Lung (tissue), 12 donors: Measurements from ENCODE around the gene MAGEF1. TPM values are rescaled to one million over a fixed set of nuclear protein-coding genes. Genes with fewer than 3 reads are reported as not detected.

Source experiments
- ATAC-seq: fragments of 200-7000 bp; cut with Tn5 transposase; one replicate; pipeline ENCODE4 v1.9.1; 2020; ENCODE audit warnings: moderate number of reproducible peaks; ENCODE audit not compliant: insufficient read depth, low FRiP score
- DNase-seq, 3 donors: peaks; one replicate each; pipeline ENCODE4 v3.0.0-alpha.2; 2013 to 2017
- H3K27ac ChIP-seq, 2 donors: one replicate each; pipeline ENCODE4 v1.5.1; 2013; ENCODE audit warnings: mild to moderate bottlenecking in 2 of 2, moderate library complexity in 2 of 2, control low read depth in 1 of 2, inconsistent platforms in 1 of 2, low read depth in 1 of 2, low read length in 1 of 2
- H3K27me3 ChIP-seq, 3 donors: one replicate each; pipeline ENCODE4 v1.5.1; 2013; ENCODE audit warnings: low read length in 2 of 3; ENCODE audit not compliant: control insufficient read depth in 3 of 3, insufficient read depth in 3 of 3
- H3K36me3 ChIP-seq, 4 donors: one replicate each; pipeline ENCODE4 v1.5.1; 2013; ENCODE audit warnings: low read length in 4 of 4, mild to moderate bottlenecking in 1 of 4, moderate library complexity in 1 of 4; ENCODE audit not compliant: control insufficient read depth in 4 of 4, insufficient read depth in 4 of 4
- H3K4me1 ChIP-seq, 5 donors: one replicate each; pipeline ENCODE4 v1.5.1; 2013; ENCODE audit warnings: low read length in 5 of 5, mild to moderate bottlenecking in 2 of 5, moderate library complexity in 1 of 5; ENCODE audit not compliant: control insufficient read depth in 5 of 5, insufficient read depth in 5 of 5
- H3K4me3 ChIP-seq: one replicate; pipeline ENCODE4 v1.5.1; 2013; ENCODE audit warnings: mild to moderate bottlenecking, control low read depth, moderate library complexity
- H3K9ac ChIP-seq, 2 donors: one replicate each; pipeline ENCODE4 v1.5.1; 2013; ENCODE audit warnings: low read length in 2 of 2, control low read depth in 1 of 2; ENCODE audit not compliant: insufficient read depth in 1 of 2
- H3K9me3 ChIP-seq, 4 donors: one replicate each; pipeline ENCODE4 v1.5.1; 2013; ENCODE audit warnings: low read length in 3 of 4, mild to moderate bottlenecking in 1 of 4, moderate library complexity in 1 of 4; ENCODE audit not compliant: control insufficient read depth in 4 of 4, insufficient read depth in 3 of 4
- CTCF ChIP-seq: IDR thresholded peaks from 2 replicates; pipeline ENCODE4 v1.5.1; 2012; ENCODE audit warnings: mild to moderate bottlenecking; ENCODE audit errors: control extremely low read depth, extremely low read depth
- WGBS, 2 donors: extraction: QIAGEN DNeasy Blood & Tissue Kit; methylation state at CpG; one replicate each; pipeline ENCODE4 v1.1.7; 2013; 5-methylcytosine and 5-hydroxymethylcytosine counted together
- polyA plus RNA-seq, 2 donors: library from polyadenylated mRNA; stranded (reverse); fragments of 200-250 nt; gene quantifications; one replicate each; pipeline ENCODE4 v1.2.1, GENCODE V29; 2013
- total RNA-seq, 2 donors: library from RNA; depleted of rRNA in 1 of 2; stranded (reverse); fragments of >200 nt in 1 of 2; gene quantifications; one replicate each; pipeline ENCODE4 v1.2.1, GENCODE V29; 2014 to 2021
- donor health status: control.
- donor health status: control.
- donor health status: Bipolar disorder and iron deficiency.
- donor health status: healthy.
- donor health status: DM: yes; HTN: yes; CAD: no.

The MAGEF1 gene
- total and polyA plus RNA-seq, 4 donors, result 30.1 to 36.1 (median 33.1) TPM

DNA sequence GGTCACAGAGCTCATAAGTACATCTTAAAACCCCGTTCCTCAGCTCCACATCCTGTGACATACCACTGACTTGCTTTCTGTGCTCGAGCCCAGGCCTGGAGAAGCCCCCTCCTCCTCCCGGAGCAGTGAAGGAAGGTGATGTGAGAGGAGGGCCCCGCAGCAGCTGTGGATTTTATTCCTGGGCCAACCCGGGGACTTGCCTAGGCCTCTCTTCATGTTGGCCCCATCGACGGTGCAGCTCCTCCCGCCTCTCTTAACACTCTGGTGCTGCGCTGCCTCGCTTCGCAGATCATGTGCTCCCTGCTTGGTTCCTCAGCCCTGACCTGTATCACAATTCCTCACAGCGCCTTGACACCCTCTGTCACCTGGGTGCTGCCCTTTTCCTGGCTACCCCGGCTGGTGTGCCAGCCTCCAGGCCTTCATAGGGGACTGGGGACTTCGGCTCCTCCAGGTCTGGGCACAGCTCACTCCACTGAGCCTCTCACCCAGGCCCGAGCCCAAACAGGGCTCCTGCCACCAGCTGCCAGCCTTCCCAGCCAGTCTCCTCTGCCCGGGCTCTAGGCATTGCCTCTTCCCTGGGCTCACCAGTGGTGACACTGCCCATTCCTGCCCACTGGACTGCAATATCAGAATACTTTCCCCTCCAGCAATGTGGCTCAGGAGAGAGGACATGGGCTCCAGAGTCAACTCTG, 21.5 kb downstream of the MAGEF1 start:
- no peaks in the 10 kb centered on the region for H3K36me3 ChIP-seq
- H3K4me3 ChIP-seq, result no peak overlapping the region
- DNase-seq, result no peak
- H3K27ac ChIP-seq, result no peak overlapping the region
- WGBS, 2 donors, result 79 to 91% methylated on average over 15 to 16 of the region's 16 CpGs
- peaks cover 0 to 86% (median 40%) of the 10 kb centered on the region in 5 donors for H3K4me1 ChIP-seq
- no peak for TF ChIP-seq CTCF
- no peak overlapping the region for H3K9ac ChIP-seq
- no peaks in the 10 kb centered on the region for H3K27me3 ChIP-seq
- no peak for ATAC-seq
- no peaks in the 10 kb centered on the region for H3K9me3 ChIP-seq

- H3K27ac ChIP-seq, result peak overlapping the region in 1 of 2 donors; percentile 34
- ATAC-seq (no peak), DNase-seq (no peak)
- H3K27me3 ChIP-seq, result no peaks in the 10 kb centered on the region
- TF ChIP-seq CTCF, result no peak
- no peaks in the 10 kb centered on the region for H3K36me3 ChIP-seq
- H3K9ac ChIP-seq, result no peak overlapping the region
- 80 to 82% methylated on average over 7 of the region's 7 CpGs for WGBS, 2 donors
- H3K4me1 ChIP-seq, result peaks cover 0 to 82% (median 40%) of the 10 kb centered on the region in 5 donors
- H3K4me3 ChIP-seq, result no peak overlapping the region
- no peaks in the 10 kb centered on the region for H3K9me3 ChIP-seq
Observed at GRCh38 chr3:184688882-184689271, 23.0 kb downstream of the MAGEF1 start.

- Histone ChIP-seq H3K4me3 (no peak overlapping the region), H3K27me3 (no peaks in the 10 kb centered on the region), H3K4me1 (peaks cover 0 to 77% (median 40%) of the 10 kb centered on the region in 5 donors), H3K9me3 (no peaks in the 10 kb centered on the region), H3K9ac (no peak overlapping the region), H3K36me3 (no peaks in the 10 kb centered on the region), H3K27ac (peak overlapping the region in 1 of 2 donors; percentile 31)
- TF ChIP-seq CTCF, result no peak
- ATAC-seq (peak; percentile 36), DNase-seq (peak; percentile 66 to 92 (median 85))
- 71 to 74% methylated on average over 5 of the region's 5 CpGs for WGBS, 2 donors
Observed at GRCh38 chr3:184688251-184688881, 23.5 kb downstream of the MAGEF1 start.
